H9 (cell line): ENCODE results near the gene KCNIP3. TPM values are rescaled to one million over a fixed set of nuclear protein-coding genes. Genes with fewer than 3 reads are reported as not detected.

ENCODE experiments used
- DNase-seq: peaks from one replicate; pipeline ENCODE4 v3.0.0-alpha.2; 2017
- H2AFZ ChIP-seq: one replicate; pipeline ENCODE4 v1.6.1; 2013; ENCODE audit warnings: mild to moderate bottlenecking, low read length, control low read depth, moderate library complexity
- H2AK5ac ChIP-seq: 2 replicates; pipeline ENCODE4 v1.6.1; 2013; ENCODE audit warnings: low read length, control low read depth, mixed read lengths; ENCODE audit not compliant: insufficient read length
- H2BK120ac ChIP-seq: one replicate; pipeline ENCODE4 v1.6.1; 2013; ENCODE audit warnings: low read depth, mild to moderate bottlenecking, low read length, control low read depth, inconsistent platforms; ENCODE audit not compliant: poor library complexity, severe bottlenecking
- H2BK12ac ChIP-seq: 2 replicates; pipeline ENCODE4 v1.6.1; 2013; ENCODE audit warnings: low read length, control low read depth, mixed read lengths, low read depth; ENCODE audit not compliant: insufficient read length
- H2BK15ac ChIP-seq: 2 replicates; pipeline ENCODE4 v1.6.1; 2013; ENCODE audit warnings: low read depth, low read length, control low read depth
- H2BK20ac ChIP-seq: one replicate; pipeline ENCODE4 v1.6.1; 2013; ENCODE audit warnings: low read depth, mild to moderate bottlenecking, low read length, control low read depth, inconsistent platforms; ENCODE audit not compliant: poor library complexity, severe bottlenecking
- H2BK5ac ChIP-seq: 2 replicates; pipeline ENCODE4 v1.6.1; 2013; ENCODE audit warnings: low read length, control low read depth, mixed read lengths; ENCODE audit not compliant: insufficient read length
- H3K14ac ChIP-seq: 2 replicates; pipeline ENCODE4 v1.6.1; 2013; ENCODE audit warnings: low read length, control low read depth; ENCODE audit not compliant: insufficient read depth
- H3K18ac ChIP-seq: 2 replicates; pipeline ENCODE4 v1.6.1; 2013; ENCODE audit warnings: low read depth, mild to moderate bottlenecking, mixed read lengths, low read length, control low read depth; ENCODE audit not compliant: insufficient read length
- H3K23ac ChIP-seq: 2 replicates; pipeline ENCODE4 v1.6.1; 2013; ENCODE audit warnings: low read length, control low read depth, mixed read lengths, low read depth; ENCODE audit not compliant: insufficient read length
- H3K23me2 ChIP-seq: 2 replicates; pipeline ENCODE4 v1.6.1; 2013; ENCODE audit warnings: low read depth, mild to moderate bottlenecking, mixed read lengths, low read length, control low read depth; ENCODE audit not compliant: insufficient read length, poor library complexity, severe bottlenecking
- H3K27ac ChIP-seq: 2 replicates; pipeline ENCODE4 v1.5.1; 2013; ENCODE audit warnings: low read length, control low read depth, mixed read lengths, low read depth; ENCODE audit not compliant: insufficient read length
- H3K27me3 ChIP-seq: 2 replicates; pipeline ENCODE4 v1.6.1; 2013; ENCODE audit warnings: low read length, control low read depth, inconsistent platforms; ENCODE audit not compliant: insufficient read depth
- H3K4ac ChIP-seq: 2 replicates; pipeline ENCODE4 v1.6.1; 2013; ENCODE audit warnings: low read depth, mild to moderate bottlenecking, control low read depth, inconsistent platforms, low read length, moderate library complexity
- H3K4me1 ChIP-seq: 2 replicates; pipeline ENCODE4 v1.6.1; 2013; ENCODE audit warnings: low read length, control low read depth, inconsistent platforms; ENCODE audit not compliant: insufficient read depth
- H3K4me2 ChIP-seq: 2 replicates; pipeline ENCODE4 v1.6.1; 2013; ENCODE audit warnings: low read length, control low read depth, mixed read lengths; ENCODE audit not compliant: insufficient read length, insufficient read depth
- H3K56ac ChIP-seq: 2 replicates; pipeline ENCODE4 v1.6.1; 2013; ENCODE audit warnings: low read depth, mild to moderate bottlenecking, mixed read lengths, low read length, control low read depth; ENCODE audit not compliant: insufficient read length
- H3K79me1 ChIP-seq: 2 replicates; pipeline ENCODE4 v1.6.1; 2013; ENCODE audit warnings: low read depth, mild to moderate bottlenecking, moderate library complexity, low read length, control low read depth, inconsistent platforms; ENCODE audit not compliant: insufficient read depth, poor library complexity, severe bottlenecking
- H3K79me2 ChIP-seq: 2 replicates; pipeline ENCODE4 v1.6.1; 2013; ENCODE audit warnings: low read length, control low read depth, inconsistent platforms; ENCODE audit not compliant: insufficient read depth
- H3K9ac ChIP-seq: 2 replicates; pipeline ENCODE4 v1.6.1; 2013; ENCODE audit warnings: low read length, control low read depth, mixed read lengths; ENCODE audit not compliant: insufficient read length; ENCODE audit errors: extremely low read depth
- H3K9me3 ChIP-seq: one replicate; pipeline ENCODE4 v1.6.1; 2013; ENCODE audit warnings: low read depth, low read length, inconsistent platforms; ENCODE audit not compliant: control insufficient read depth
- H3T11ph ChIP-seq: one replicate; pipeline ENCODE4 v1.6.1; 2013; ENCODE audit warnings: mild to moderate bottlenecking, low read length, control low read depth, inconsistent platforms
- H4K20me1 ChIP-seq: one replicate; pipeline ENCODE4 v1.6.1; 2013; ENCODE audit not compliant: control insufficient read depth, insufficient read length, insufficient read depth
- H4K5ac ChIP-seq: 2 replicates; pipeline ENCODE4 v1.6.1; 2013; ENCODE audit warnings: low read depth, mild to moderate bottlenecking, mixed read lengths, low read length, control low read depth; ENCODE audit not compliant: insufficient read length
- H4K8ac ChIP-seq: replicated peaks from 2 replicates; pipeline ENCODE4 v1.6.1; 2013; ENCODE audit warnings: low read length, control low read depth, mixed read lengths, low read depth; ENCODE audit not compliant: insufficient read length
- H4K91ac ChIP-seq: 2 replicates; pipeline ENCODE4 v1.6.1; 2013; ENCODE audit warnings: low read depth, mild to moderate bottlenecking, moderate library complexity, mixed read lengths, low read length, control low read depth; ENCODE audit not compliant: insufficient read length
- H3K27ac Mint-ChIP-seq, 3 experiments: 2 replicates in 2 of 3; 3 replicates in 1 of 3; pipeline ENCODE4 v1.8.0; 2020 to 2021; ENCODE audit warnings: mixed read lengths in 3 of 3, mild to moderate bottlenecking in 1 of 3, moderate library complexity in 1 of 3
- H3K27me3 Mint-ChIP-seq: 2 replicates; pipeline ENCODE4 v1.8.0; 2021; ENCODE audit warnings: low read depth, mild to moderate bottlenecking, moderate library complexity, mixed read lengths
- H3K36me3 Mint-ChIP-seq, 3 experiments: 2 replicates in 2 of 3; 3 replicates in 1 of 3; pipeline ENCODE4 v1.8.0; 2020 to 2021; ENCODE audit warnings: low read depth in 3 of 3, mixed read lengths in 3 of 3; ENCODE audit not compliant: insufficient read depth in 1 of 3
- H3K4me1 Mint-ChIP-seq, 2 experiments: 2 replicates each; pipeline ENCODE4 v1.8.0; 2020; ENCODE audit warnings: mixed read lengths in 2 of 2
- H3K4me3 Mint-ChIP-seq, 2 experiments: 2 replicates in 1 of 2; 3 replicates in 1 of 2; pipeline ENCODE4 v1.8.0; 2020 to 2021; ENCODE audit warnings: mild to moderate bottlenecking in 2 of 2, mixed read lengths in 2 of 2, moderate library complexity in 1 of 2
- H3K9me3 Mint-ChIP-seq, 2 experiments: 2 replicates in 1 of 2; 3 replicates in 1 of 2; pipeline ENCODE4 v1.8.0; 2020; ENCODE audit warnings: mild to moderate bottlenecking in 2 of 2, mixed read lengths in 2 of 2, moderate library complexity in 1 of 2
- CTCF ChIP-seq: fragments of 200-600 bp; sonication (generic); conservative IDR thresholded peaks from 3 replicates; pipeline ENCODE4 v1.8.0; 2021; ENCODE audit warnings: antibody characterized with exemption, mild to moderate bottlenecking
- WGBS: extraction: QIAGEN DNeasy Blood & Tissue Kit; methylation state at CpG from one replicate; pipeline ENCODE4 v1.1.7; 2013; ENCODE audit warnings: missing lambda C conversion rate, low lambda C conversion rate, mixed read lengths; ENCODE audit not compliant: insufficient read length; ENCODE audit errors: extremely low coverage; 5-methylcytosine and 5-hydroxymethylcytosine counted together
- total RNA-seq: library from RNA; stranded (reverse); gene quantifications from 2 replicates; pipeline ENCODE4 v1.2.1, GENCODE V29; 2021

The KCNIP3 gene
- total RNA-seq, 1 experiment from 2014 or later, result 1.5 TPM

- no peak overlapping the region for H3K23ac ChIP-seq
- no peak overlapping the region for H3T11ph ChIP-seq
- no peak overlapping the region for H3K14ac ChIP-seq
- no peak for DNase-seq
- no peaks in the 10 kb centered on the region for H3K79me1 ChIP-seq
- no peaks in the 10 kb centered on the region for H3K4me1 ChIP-seq
- no peak overlapping the region for H4K5ac ChIP-seq
- H2BK120ac ChIP-seq, result no peak overlapping the region
- no peaks in the 10 kb centered on the region for H3K23me2 ChIP-seq
- H2BK15ac ChIP-seq, result no peak overlapping the region
- no peak overlapping the region for H2AFZ ChIP-seq
- no peaks in the 10 kb centered on the region for H3K9me3 ChIP-seq
- no peak overlapping the region for H3K9ac ChIP-seq
- no peak overlapping the region for H3K18ac ChIP-seq
- H4K8ac ChIP-seq, result no peak overlapping the region
- H3K27ac ChIP-seq, result no peak overlapping the region
- no peak for TF ChIP-seq CTCF
- H3K4ac ChIP-seq, result no peak overlapping the region
- peaks cover 9% of the 10 kb centered on the region for H3K27me3 Mint-ChIP-seq
- no peak overlapping the region for H3K4me3 Mint-ChIP-seq
- H2BK20ac ChIP-seq, result no peak overlapping the region
- H3K27ac Mint-ChIP-seq, result peak overlapping the region in 1 of 3 experiments; percentile 85; a peak in 1 of 7 replicates
- H3K27me3 ChIP-seq, result no peaks in the 10 kb centered on the region
- H3K36me3 Mint-ChIP-seq, result peaks cover 0 to 8% (median 4%) of the 10 kb centered on the region in 3 experiments; a peak in 3 of 7 replicates
- no peak overlapping the region for H2BK5ac ChIP-seq
- H3K4me1 Mint-ChIP-seq, result peaks cover 4 to 10% of the 10 kb centered on the region in 2 experiments
- WGBS, result no CpG with 5 or more reads among the region's 6 CpGs
- H3K9me3 Mint-ChIP-seq, result peaks cover 22 to 47% of the 10 kb centered on the region in 2 experiments
- H2BK12ac ChIP-seq, result no peak overlapping the region
- no peak overlapping the region for H2AK5ac ChIP-seq
- no peaks in the 10 kb centered on the region for H3K79me2 ChIP-seq
- H3K4me2 ChIP-seq, result no peak overlapping the region
- no peaks in the 10 kb centered on the region for H4K20me1 ChIP-seq
- H4K91ac ChIP-seq, result no peak overlapping the region
- no peak overlapping the region for H3K56ac ChIP-seq
These were observed 35.5 kb upstream of the KCNIP3 start for GRCh38 chr2:95261602-95262001.
